PC-9 (cell line): Measurements from ENCODE around the gene ZNF526. TPM values are rescaled to one million over a fixed set of nuclear protein-coding genes. Genes with fewer than 3 reads are reported as not detected.

ENCODE experiments used
- BruUV-seq: library from RNA; stranded (reverse); fragments of 400-500 nt; replicated peaks from 2 replicates; lab custom pipeline; 2021; lab: Mats Ljungman, UMichigan
- CTCF ChIA-PET: fragments of 300-600 bp; sonication (Branson Sonifier 250); formaldehyde crosslinking; loops from one replicate; lab custom pipeline; 2022; ENCODE audit warnings: antibody characterized with exemption; lab: Charles Lee
- POLR2A ChIA-PET: fragments of 300-600 bp; sonication (Branson Sonifier 250); formaldehyde crosslinking; loops from one replicate; lab custom pipeline; 2022; ENCODE audit warnings: antibody characterized with exemption; ENCODE audit not compliant: unreplicated experiment; lab: Charles Lee
- DNase-seq, 2 experiments: peaks; one replicate each; pipeline versions ENCODE4 v3.0.0 to v3.0.0-alpha.2; 2015 to 2022; ENCODE audit warnings: mixed read lengths in 1 of 2
- H2AFZ ChIP-seq: fragments of 200-600 bp; sonication (generic); 2 replicates; pipeline ENCODE4 v1.8.1; 2017; ENCODE audit warnings: antibody characterized with exemption
- H3F3A ChIP-seq: fragments of 200-600 bp; sonication (generic); 2 replicates; pipeline ENCODE4 v1.8.1; 2017; ENCODE audit warnings: antibody characterized with exemption, mild to moderate bottlenecking, low read depth; ENCODE audit not compliant: insufficient read depth
- H3K27ac ChIP-seq: fragments of 200-600 bp; sonication (generic); 2 replicates; pipeline ENCODE4 v1.6.1; 2016; ENCODE audit warnings: mixed run types
- H3K27me3 ChIP-seq: fragments of 200-600 bp; sonication (generic); 2 replicates; pipeline ENCODE4 v1.6.1; 2016; ENCODE audit warnings: low read depth, mixed run types; ENCODE audit not compliant: insufficient read depth
- H3K36me3 ChIP-seq: fragments of 200-600 bp; sonication (generic); 2 replicates; pipeline ENCODE4 v1.6.1; 2016; ENCODE audit warnings: low read depth, mixed run types
- H3K4me1 ChIP-seq: fragments of 200-600 bp; sonication (generic); replicated peaks from 2 replicates; pipeline ENCODE4 v1.6.1; 2016; ENCODE audit warnings: mixed run types; ENCODE audit not compliant: insufficient read depth
- H3K4me2 ChIP-seq: fragments of 200-600 bp; sonication (generic); 2 replicates; pipeline ENCODE4 v1.6.1; 2017; ENCODE audit warnings: mixed run types
- H3K4me3 ChIP-seq: fragments of 200-600 bp; sonication (generic); 2 replicates; pipeline ENCODE4 v1.6.1; 2016; ENCODE audit warnings: mixed run types
- H3K79me2 ChIP-seq: fragments of 200-600 bp; sonication (generic); 2 replicates; pipeline ENCODE4 v1.6.1; 2017; ENCODE audit warnings: low read depth, mixed run types
- H3K9me2 ChIP-seq: fragments of 200-600 bp; sonication (generic); 2 replicates; pipeline ENCODE4 v1.8.1; 2017; ENCODE audit warnings: mild to moderate bottlenecking; ENCODE audit not compliant: insufficient read depth
- H3K9me3 ChIP-seq: fragments of 200-600 bp; sonication (generic); 2 replicates; pipeline ENCODE4 v1.8.1; 2016; ENCODE audit warnings: low read depth; ENCODE audit not compliant: insufficient read depth
- H4K20me1 ChIP-seq: fragments of 200-600 bp; sonication (generic); 2 replicates; pipeline ENCODE4 v1.8.1; 2017; ENCODE audit not compliant: insufficient read depth
- EZH2 ChIP-seq: fragments of 200-600 bp; sonication (generic); IDR thresholded peaks from 2 replicates; pipeline ENCODE4 v1.8.0; 2017; ENCODE audit warnings: antibody characterized with exemption, low read depth
- intact Hi-C: fragments of 100-400 bp; cut with micrococcal nuclease; formaldehyde crosslinking; loops from one replicate; pipeline ENCODE4 v1.10.0; 2022; ENCODE audit not compliant: unreplicated experiment
- total RNA-seq: library from RNA; stranded (reverse); gene quantifications from 2 replicates; pipeline ENCODE4 v1.2.3, GENCODE V29; 2021
- TF ChIP-seq, protein P1 (sequence below): fragments of 200-600 bp; sonication (generic); conservative IDR thresholded peaks from 2 replicates; pipeline ENCODE4 v1.6.1; 2017; ENCODE audit warnings: mixed run types, antibody characterized with exemption, mild to moderate bottlenecking, moderate library complexity

ZNF526 gene
- total RNA-seq, 1 experiment from 2014 or later = 13.4 TPM

- peaks cover 24% of the 10 kb centered on the region for H3K4me1 ChIP-seq
- peaks cover 27% of the 10 kb centered on the region for H3K79me2 ChIP-seq
- intact Hi-C loops = no loop called here
- H3K27ac ChIP-seq = peak overlapping the region; percentile 24; the same call in 1 of the 2 replicates
- no peaks in the 10 kb centered on the region for H3K9me3 ChIP-seq
- DNase-seq = peak; percentile 38 to 69
- CTCF ChIA-PET = no interaction called here
- 0 out of 2 replicates have a peak, but pooled peaks cover 3% of the 10 kb centered on the region for H4K20me1 ChIP-seq
- no peaks in the 10 kb centered on the region for H3K27me3 ChIP-seq
- POLR2A ChIA-PET = no interaction called here
- peaks cover 20% of the 10 kb centered on the region for H3K36me3 ChIP-seq
- no peak overlapping the region for H3K4me3 ChIP-seq
- H3K9me2 ChIP-seq = no peaks in the 10 kb centered on the region
- H3K4me2 ChIP-seq = no peak overlapping the region
- BruUV-seq = no TSS peak
- H3F3A ChIP-seq = peaks cover 38% of the 10 kb centered on the region
- TF ChIP-seq, protein P1, sequence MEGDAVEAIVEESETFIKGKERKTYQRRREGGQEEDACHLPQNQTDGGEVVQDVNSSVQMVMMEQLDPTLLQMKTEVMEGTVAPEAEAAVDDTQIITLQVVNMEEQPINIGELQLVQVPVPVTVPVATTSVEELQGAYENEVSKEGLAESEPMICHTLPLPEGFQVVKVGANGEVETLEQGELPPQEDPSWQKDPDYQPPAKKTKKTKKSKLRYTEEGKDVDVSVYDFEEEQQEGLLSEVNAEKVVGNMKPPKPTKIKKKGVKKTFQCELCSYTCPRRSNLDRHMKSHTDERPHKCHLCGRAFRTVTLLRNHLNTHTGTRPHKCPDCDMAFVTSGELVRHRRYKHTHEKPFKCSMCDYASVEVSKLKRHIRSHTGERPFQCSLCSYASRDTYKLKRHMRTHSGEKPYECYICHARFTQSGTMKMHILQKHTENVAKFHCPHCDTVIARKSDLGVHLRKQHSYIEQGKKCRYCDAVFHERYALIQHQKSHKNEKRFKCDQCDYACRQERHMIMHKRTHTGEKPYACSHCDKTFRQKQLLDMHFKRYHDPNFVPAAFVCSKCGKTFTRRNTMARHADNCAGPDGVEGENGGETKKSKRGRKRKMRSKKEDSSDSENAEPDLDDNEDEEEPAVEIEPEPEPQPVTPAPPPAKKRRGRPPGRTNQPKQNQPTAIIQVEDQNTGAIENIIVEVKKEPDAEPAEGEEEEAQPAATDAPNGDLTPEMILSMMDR = no peak
- TF ChIP-seq EZH2 = no peak
- H2AFZ ChIP-seq = no peak overlapping the region
Observed at GRCh38 chr19:42197375-42197817, 22.7 kb upstream of the ZNF526 start.

DNA sequence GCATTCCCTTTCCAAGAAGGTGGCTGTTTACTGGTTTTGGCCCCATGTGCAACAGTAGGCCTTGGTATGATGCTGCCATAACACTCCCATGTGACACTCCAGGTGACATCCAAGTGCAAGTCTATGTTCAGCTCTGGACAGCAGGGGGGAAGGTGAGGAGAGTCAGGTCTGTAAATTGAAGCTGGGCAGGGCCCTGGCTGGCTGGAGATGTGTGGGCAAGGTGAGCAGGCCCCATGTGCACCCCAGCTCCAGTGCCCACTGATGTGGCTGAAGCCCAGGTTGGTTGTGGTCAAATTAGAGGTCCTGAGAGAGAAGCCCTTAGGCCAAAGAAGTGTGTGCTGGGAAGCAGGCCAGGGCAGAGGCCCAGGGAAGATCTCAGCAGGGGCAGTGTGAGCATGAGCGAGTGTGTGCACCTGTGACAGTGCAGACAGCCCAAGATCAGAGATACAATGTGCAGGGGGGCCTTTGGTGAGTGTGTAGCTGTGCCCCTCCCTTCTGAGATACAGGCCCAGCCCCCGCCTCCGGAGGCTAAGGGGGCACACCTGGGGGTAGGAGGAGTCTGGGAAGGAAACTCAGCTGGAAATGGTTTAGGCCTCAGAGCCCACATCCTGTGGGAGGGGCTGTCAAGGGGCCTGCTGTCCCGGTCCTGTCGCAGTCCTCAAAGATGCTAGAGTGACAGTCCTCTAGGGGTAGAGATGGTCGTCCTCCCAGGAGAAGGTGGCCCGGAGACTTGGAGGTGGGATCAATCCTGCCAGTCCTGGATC, 21.3 kb upstream of the ZNF526 start:
- Histone ChIP-seq H3K27me3 (no peaks in the 10 kb centered on the region), H3K4me3 (no peak overlapping the region), H2AFZ (no peak overlapping the region), H3K27ac (no peak overlapping the region), H3K9me3 (no peaks in the 10 kb centered on the region), H3K4me2 (no peak overlapping the region), H3K4me1 (peaks cover 12% of the 10 kb centered on the region; the same call in 1 of the 2 replicates), H3K36me3 (peaks cover 34% of the 10 kb centered on the region), H3K9me2 (no peaks in the 10 kb centered on the region), H4K20me1 (0 out of 2 replicates have a peak, but pooled peaks cover 3% of the 10 kb centered on the region), H3F3A (peaks cover 34% of the 10 kb centered on the region), H3K79me2 (peaks cover 41% of the 10 kb centered on the region)
- no TSS peak for BruUV-seq
- DNase-seq = no peak
- TF ChIP-seq EZH2 = no peak
- TF ChIP-seq, protein P1 = no peak
- intact Hi-C loops = no loop called here
- ChIA-PET CTCF (no interaction called here), POLR2A (no interaction called here)

DNA sequence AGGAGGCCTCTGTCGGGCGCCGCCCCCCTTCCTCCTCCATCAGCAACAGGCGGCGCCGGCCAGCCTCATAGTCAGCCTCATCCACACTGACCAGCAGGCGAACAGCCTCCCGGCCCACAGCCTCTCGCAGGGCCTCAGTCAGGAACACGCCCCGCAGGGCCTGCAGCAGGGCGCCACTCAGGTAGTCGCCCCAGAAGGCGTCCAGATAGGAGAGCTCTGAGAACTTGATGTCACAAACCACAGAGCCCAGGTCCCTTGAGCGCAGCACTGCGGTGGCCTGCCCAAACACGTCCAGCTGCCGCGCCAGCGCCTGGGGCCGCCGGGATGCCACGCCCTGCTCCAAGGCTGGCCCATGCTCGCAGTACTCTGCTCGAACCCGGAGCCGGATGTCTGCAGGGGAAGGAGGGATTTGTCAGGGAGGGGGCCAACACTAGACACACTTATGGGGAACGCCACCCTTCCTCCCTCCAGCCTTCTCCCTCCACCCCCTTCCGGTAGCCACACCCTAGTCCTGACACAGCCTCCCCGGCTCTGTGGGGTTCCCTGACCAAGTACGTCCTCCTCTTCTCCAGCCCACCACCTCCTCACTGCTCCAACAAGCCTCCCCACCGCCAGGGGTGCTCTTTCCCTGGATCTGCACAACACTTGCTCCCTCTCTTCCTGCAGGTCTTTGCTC, 20.5 kb upstream of the ZNF526 start:
- intact Hi-C loops = no loop called here
- Histone ChIP-seq H3F3A (peaks cover 27% of the 10 kb centered on the region; the same call in 1 of the 2 replicates), H2AFZ (no peak overlapping the region), H3K27me3 (no peaks in the 10 kb centered on the region), H3K9me3 (no peaks in the 10 kb centered on the region), H3K4me1 (peaks cover 7% of the 10 kb centered on the region; the same call in 1 of the 2 replicates), H3K36me3 (peaks cover 40% of the 10 kb centered on the region), H3K79me2 (peaks cover 48% of the 10 kb centered on the region), H3K4me2 (no peak overlapping the region), H3K27ac (no peak overlapping the region), H3K9me2 (no peaks in the 10 kb centered on the region), H4K20me1 (0 out of 2 replicates have a peak, but pooled peaks cover 3% of the 10 kb centered on the region), H3K4me3 (no peak overlapping the region)
- DNase-seq = no peak
- CTCF ChIA-PET = no interaction called here
- TF ChIP-seq, protein P1 = no peak
- TF ChIP-seq EZH2 = no peak
- POLR2A ChIA-PET = no interaction called here
- BruUV-seq = no TSS peak
